SK-N-SH (cell line): ENCODE measurements around the gene PPM1N. TPM values are rescaled to one million over a fixed set of nuclear protein-coding genes. Genes with fewer than 3 reads are reported as not detected.

Experiments
- CTCF ChIA-PET: fragments of 300-600, 350-600 bp; formaldehyde crosslinking; extraction: SDS; loops from one replicate; lab custom pipeline; 2021; lab: Yijun Ruan, JAX
- POLR2A ChIA-PET: fragments of 350-600 bp; sonication (Branson Sonifier 250); formaldehyde crosslinking; extraction: SDS; loops from one replicate; lab custom pipeline; 2020; ENCODE audit warnings: antibody characterized with exemption, inconsistent platforms; lab: Yijun Ruan, JAX
- DNase-seq: peaks from one replicate; pipeline ENCODE4 v3.0.0; 2012
- H2AFZ ChIP-seq: fragments of 200-600 bp; sonication (generic); 2 replicates; pipeline ENCODE4 v1.8.1; 2016; ENCODE audit warnings: antibody characterized with exemption, mild to moderate bottlenecking, low read depth
- H3F3A ChIP-seq: fragments of 200-600 bp; sonication (generic); replicated peaks from 2 replicates; pipeline ENCODE3; 2016; ENCODE audit warnings: antibody characterized with exemption, mild to moderate bottlenecking; ENCODE audit not compliant: insufficient read depth
- H3K27ac ChIP-seq, 2 experiments: fragments of 200-500 bp in 1 of 2; fragments of 200-600 bp in 1 of 2; sonication (Bioruptor generic) in 1 of 2; sonication (generic), shearing (Covaris generic) in 1 of 2; 2 replicates each; pipeline versions ENCODE4 v1.5.1 to v1.6.1; 2014 to 2016; ENCODE audit warnings: low read depth in 2 of 2, inconsistent platforms in 1 of 2, low read length in 1 of 2, mild to moderate bottlenecking in 1 of 2, mixed read lengths in 1 of 2
- H3K27me3 ChIP-seq: fragments of 200-600 bp; sonication (generic), shearing (Covaris generic); 2 replicates; pipeline ENCODE4 v1.6.1; 2016; ENCODE audit warnings: mixed run types; ENCODE audit not compliant: insufficient read depth
- H3K36me3 ChIP-seq, 2 experiments: fragments of 200-500 bp in 1 of 2; fragments of 200-600 bp in 1 of 2; sonication (Bioruptor generic) in 1 of 2; sonication (generic) in 1 of 2; replicated peaks in 1 of 2; 2 replicates each; pipeline versions ENCODE3 to v1.5.1; 2014 to 2016; ENCODE audit warnings: low read length in 1 of 2, mild to moderate bottlenecking in 1 of 2; ENCODE audit not compliant: insufficient read depth in 2 of 2, control insufficient read depth in 1 of 2
- H3K4me1 ChIP-seq, 2 experiments: fragments of 200-500 bp in 1 of 2; fragments of 200-600 bp in 1 of 2; sonication (Bioruptor generic) in 1 of 2; sonication (generic), shearing (Covaris generic) in 1 of 2; 2 replicates each; pipeline versions ENCODE4 v1.5.1 to v1.6.1; 2014 to 2016; ENCODE audit warnings: low read depth in 1 of 2, low read length in 1 of 2, mixed run types in 1 of 2; ENCODE audit not compliant: insufficient read depth in 2 of 2, control insufficient read depth in 1 of 2
- H3K4me2 ChIP-seq: fragments of 200-600 bp; sonication (generic), shearing (Covaris generic); 2 replicates; pipeline ENCODE4 v1.6.1; 2017; ENCODE audit warnings: mixed run types
- H3K4me3 ChIP-seq, 2 experiments: fragments of 200-500 bp in 1 of 2; fragments of 200-600 bp in 1 of 2; sonication (Bioruptor generic) in 1 of 2; sonication (generic), shearing (Covaris generic) in 1 of 2; 2 replicates each; pipeline versions ENCODE4 v1.5.1 to v1.8.1; 2014 to 2016; ENCODE audit warnings: low read depth in 2 of 2, inconsistent platforms in 1 of 2, low read length in 1 of 2, mild to moderate bottlenecking in 1 of 2, mixed read lengths in 1 of 2, moderate library complexity in 1 of 2
- H3K79me2 ChIP-seq: fragments of 200-600 bp; sonication (generic); 2 replicates; pipeline ENCODE4 v1.8.1; 2017; ENCODE audit warnings: mild to moderate bottlenecking; ENCODE audit not compliant: insufficient read depth
- H3K9ac ChIP-seq: fragments of 200-600 bp; sonication (generic); 2 replicates; pipeline ENCODE4 v1.6.1; 2017; ENCODE audit warnings: mixed run types
- H3K9me2 ChIP-seq: fragments of 200-600 bp; sonication (generic); 2 replicates; pipeline ENCODE4 v1.6.1; 2017; ENCODE audit warnings: mixed run types
- H3K9me3 ChIP-seq: fragments of 200-600 bp; sonication (generic); 2 replicates; pipeline ENCODE4 v1.6.1; 2017; ENCODE audit warnings: mixed run types, mild to moderate bottlenecking, moderate library complexity
- H4K20me1 ChIP-seq: fragments of 200-600 bp; sonication (generic); 2 replicates; pipeline ENCODE4 v1.6.1; 2017; ENCODE audit warnings: mild to moderate bottlenecking, mixed run types; ENCODE audit not compliant: insufficient read depth
- ELF1 ChIP-seq: IDR thresholded peaks from 2 replicates; pipeline ENCODE4 v1.4.0; 2012
- IRF3 ChIP-seq: fragments of 150-350 bp; IDR thresholded peaks from 2 replicates; pipeline ENCODE4 v1.6.1; 2016; ENCODE audit warnings: mild to moderate bottlenecking, low read depth, low read length
- POLR2AphosphoS5 ChIP-seq: IDR thresholded peaks from 2 replicates; pipeline ENCODE4 v1.6.1; 2012; ENCODE audit warnings: low read depth, low read length
- RAD21 ChIP-seq: IDR thresholded peaks from 2 replicates; pipeline ENCODE4 v1.6.1; 2012; ENCODE audit warnings: mild to moderate bottlenecking, low read length
- USF1 ChIP-seq: IDR thresholded peaks from 2 replicates; pipeline ENCODE4 v1.4.0; 2012; ENCODE audit warnings: low read depth, borderline replicate concordance
- ZBTB33 ChIP-seq: IDR thresholded peaks from 2 replicates; pipeline ENCODE4 v1.4.0; 2012; ENCODE audit warnings: low read depth, borderline replicate concordance
- WGBS: methylation state at CpG from one replicate; pipeline ENCODE4 v1.1.6; 2017; ENCODE audit warnings: low lambda C conversion rate; 5-methylcytosine and 5-hydroxymethylcytosine counted together
- polyA plus RNA-seq, 3 experiments: library from polyadenylated mRNA; depleted of rRNA; stranded (reverse); fragments of >200 nt; gene quantifications; 2 replicates each; pipeline ENCODE4 v1.2.3, GENCODE V29; 2012

The PPM1N gene
- polyA plus RNA-seq, 1 of the 3 experiments (the other 2 are of a cell fraction), result 10.3 TPM

- TF ChIP-seq ZBTB33, result no peak
Measured at GRCh38 chr19:45500918-45501729, 2.9 kb downstream of the PPM1N start (continued).

GRCh38 chr19:45501730-45502014, 3.4 kb downstream of the PPM1N start:
- DNase-seq, result peak; percentile 35
- no peaks in the 10 kb centered on the region for H3K9me2 ChIP-seq
- H4K20me1 ChIP-seq, result no peaks in the 10 kb centered on the region
- no peak overlapping the region for H2AFZ ChIP-seq
- H3K4me3 ChIP-seq, result no peak overlapping the region
- H3K4me2 ChIP-seq, result no peak overlapping the region
- 65% methylated on average over 2 of the region's 2 CpGs for WGBS
- peaks cover 6 to 13% of the 10 kb centered on the region in 2 experiments; a peak in 2 of 4 replicates for H3K4me1 ChIP-seq
- ChIA-PET POLR2A (no interaction called here), CTCF (interaction anchor here (0.7 to 1.2 kb wide), 3 partner anchors 27 to 141 kb away, joined by 3 to 5 read pairs (median 4); no protein-coding TSS in a partner anchor)
- TF ChIP-seq USF1 (peak; percentile 47; the same call in 1 of the 2 replicates), POLR2AphosphoS5 (no peak)
- H3K36me3 ChIP-seq, result no peaks in the 10 kb centered on the region
- H3K79me2 ChIP-seq, result no peaks in the 10 kb centered on the region
- H3K27me3 ChIP-seq, result no peaks in the 10 kb centered on the region
- no peak overlapping the region for H3K9ac ChIP-seq
- peaks cover 20% of the 10 kb centered on the region for H3F3A ChIP-seq
- H3K9me3 ChIP-seq, result no peaks in the 10 kb centered on the region
- H3K27ac ChIP-seq, result no peak overlapping the region

GRCh38 chr19:45502111-45502510, 3.9 kb downstream of the PPM1N start:
- Histone ChIP-seq H3K27me3 (no peaks in the 10 kb centered on the region), H3K36me3 (no peaks in the 10 kb centered on the region), H3K9me2 (no peaks in the 10 kb centered on the region), H2AFZ (no peak overlapping the region), H3K4me1 (peaks cover 6 to 12% of the 10 kb centered on the region in 2 experiments; a peak in 2 of 4 replicates), H3K27ac (no peak overlapping the region), H3K4me3 (no peak overlapping the region), H3K4me2 (no peak overlapping the region), H4K20me1 (no peaks in the 10 kb centered on the region), H3F3A (peaks cover 20% of the 10 kb centered on the region), H3K9ac (no peak overlapping the region), H3K9me3 (no peaks in the 10 kb centered on the region)
- ChIA-PET CTCF (interaction anchor here (1.2 kb wide), 1 partner anchor 63 kb away, joined by 5 read pairs; no protein-coding TSS in a partner anchor), POLR2A (no interaction called here)
- no peak for DNase-seq
- 76% methylated on average over 5 of the region's 5 CpGs for WGBS
- TF ChIP-seq IRF3 (no peak), RAD21 (no peak), ELF1 (no peak)
- TF ChIP-seq, all 33 proteins: peak for 0
- peaks cover 1% of the 10 kb centered on the region; the same call in 1 of the 2 replicates for H3K79me2 ChIP-seq
